GM13976 (cell line): ENCODE results near the gene SCYL2.

Source experiments
- DNase-seq: peaks from one replicate; pipeline ENCODE4 v3.0.0; 2012; ENCODE audit warnings: low spot score
- in situ Hi-C: fragments of 300-500 bp; cut with MboI; formaldehyde crosslinking; loops from one replicate; pipeline ENCODE4 v1.12.0; 2022; ENCODE audit warnings: low sequenced_read_pairs, mixed read lengths, inconsistent platforms; ENCODE audit not compliant: unreplicated experiment
- TF ChIP-seq, protein P1 (sequence below): IDR thresholded peaks from 2 replicates; pipeline ENCODE4 v1.5.1; 2012; ENCODE audit warnings: borderline replicate concordance, mild to moderate bottlenecking; ENCODE audit not compliant: insufficient read depth; ENCODE audit errors: extremely low read depth, missing control alignments, control extremely low read depth

SCYL2 gene

DNA sequence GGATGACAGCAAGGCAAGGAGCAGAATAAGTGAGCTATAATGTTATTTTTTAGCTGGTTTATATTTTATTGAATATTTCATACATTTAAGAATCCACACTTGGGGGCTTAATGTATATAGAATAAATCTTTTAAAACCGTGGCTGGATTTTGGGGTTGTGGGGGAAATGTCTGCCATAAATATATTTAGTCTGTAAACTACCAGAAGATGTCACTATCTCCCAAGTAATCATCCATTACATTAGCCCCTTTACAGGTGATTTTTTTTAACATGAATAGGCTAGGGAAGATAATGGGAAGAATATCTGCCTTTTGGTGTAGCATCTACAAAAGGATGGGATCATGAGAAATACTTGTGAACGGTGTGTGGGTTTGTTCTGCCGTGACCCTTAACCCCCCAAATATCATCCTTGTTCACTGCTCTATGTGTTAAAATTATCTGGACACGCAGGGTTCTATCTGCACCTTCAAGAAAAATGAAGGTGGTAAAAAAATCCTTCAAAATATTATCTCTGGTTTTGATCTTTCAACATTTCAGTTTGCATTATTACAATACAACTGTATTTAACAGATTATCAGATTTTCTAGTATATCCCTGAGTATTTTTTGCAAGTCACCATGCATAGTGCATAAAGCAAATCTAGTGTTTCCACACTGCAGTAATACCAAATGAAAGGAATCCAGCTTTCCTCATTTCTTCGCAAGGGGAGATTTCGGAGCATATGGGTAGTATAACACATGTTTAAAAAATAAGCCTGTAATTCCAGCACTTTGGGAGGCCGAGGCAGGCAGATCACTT, 81.9 kb downstream of the SCYL2 start:
- TF ChIP-seq, protein P1, sequence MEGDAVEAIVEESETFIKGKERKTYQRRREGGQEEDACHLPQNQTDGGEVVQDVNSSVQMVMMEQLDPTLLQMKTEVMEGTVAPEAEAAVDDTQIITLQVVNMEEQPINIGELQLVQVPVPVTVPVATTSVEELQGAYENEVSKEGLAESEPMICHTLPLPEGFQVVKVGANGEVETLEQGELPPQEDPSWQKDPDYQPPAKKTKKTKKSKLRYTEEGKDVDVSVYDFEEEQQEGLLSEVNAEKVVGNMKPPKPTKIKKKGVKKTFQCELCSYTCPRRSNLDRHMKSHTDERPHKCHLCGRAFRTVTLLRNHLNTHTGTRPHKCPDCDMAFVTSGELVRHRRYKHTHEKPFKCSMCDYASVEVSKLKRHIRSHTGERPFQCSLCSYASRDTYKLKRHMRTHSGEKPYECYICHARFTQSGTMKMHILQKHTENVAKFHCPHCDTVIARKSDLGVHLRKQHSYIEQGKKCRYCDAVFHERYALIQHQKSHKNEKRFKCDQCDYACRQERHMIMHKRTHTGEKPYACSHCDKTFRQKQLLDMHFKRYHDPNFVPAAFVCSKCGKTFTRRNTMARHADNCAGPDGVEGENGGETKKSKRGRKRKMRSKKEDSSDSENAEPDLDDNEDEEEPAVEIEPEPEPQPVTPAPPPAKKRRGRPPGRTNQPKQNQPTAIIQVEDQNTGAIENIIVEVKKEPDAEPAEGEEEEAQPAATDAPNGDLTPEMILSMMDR, result no peak
- peak; percentile 29 for DNase-seq
- in situ Hi-C loops, result no loop called here

DNA sequence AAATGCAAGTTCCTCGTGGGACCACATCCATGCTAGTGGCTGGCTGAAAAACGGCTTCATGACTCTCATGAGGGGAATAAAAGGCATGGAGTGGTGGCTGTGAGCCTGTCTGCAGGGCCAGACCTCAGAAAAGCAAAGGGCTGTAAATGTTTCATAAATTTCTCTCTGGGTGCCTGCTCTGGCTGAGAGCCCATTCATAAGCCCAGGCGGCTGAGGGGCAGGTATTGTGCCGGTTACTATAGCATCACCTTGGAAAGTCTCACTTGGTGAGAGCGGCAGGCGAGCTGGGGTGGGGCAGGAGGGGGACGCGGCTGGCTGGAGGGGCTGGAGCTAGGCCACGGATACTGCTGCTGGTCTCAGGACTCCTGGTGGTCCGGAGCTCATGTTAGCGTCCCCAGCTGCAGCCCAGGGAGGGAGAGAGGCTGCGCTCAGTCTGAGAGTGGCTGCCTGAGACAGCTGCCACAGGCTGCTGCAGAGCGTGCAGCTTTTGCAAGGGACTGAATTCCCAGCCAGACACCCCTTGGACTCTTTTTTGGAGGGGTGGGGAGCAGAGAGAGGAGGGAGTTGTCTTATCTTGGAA, 89.8 kb downstream of the SCYL2 start, which contains the start of gene SLC17A8:
Gene SLC17A8, plus strand, starts transcription at position 431 of the 580 bp plus-strand sequence. CDS start 318 bp downstream, outside the sequence.
- in situ Hi-C loops, result no loop called here
- DNase-seq, result no peak
- TF ChIP-seq, protein P1, result no peak

DNA sequence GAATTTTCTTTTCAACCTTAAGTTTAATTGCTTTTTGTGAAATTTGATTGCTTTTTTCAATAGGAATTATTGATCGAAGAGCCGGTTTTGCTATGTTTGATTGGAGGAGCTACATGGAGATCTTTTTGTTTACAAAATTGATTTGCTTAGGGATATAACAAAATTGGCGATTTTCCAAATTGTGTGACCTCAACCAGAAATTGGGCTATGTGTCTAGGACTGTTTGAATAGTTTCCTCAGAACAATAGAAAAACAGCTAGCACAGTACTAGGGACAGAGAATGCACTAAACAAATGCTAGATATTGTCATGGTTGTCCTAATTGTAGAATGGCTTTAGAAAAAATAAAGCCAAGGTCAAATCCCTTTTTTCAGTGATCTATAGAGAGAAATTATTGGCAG, 92.3 kb downstream of the SCYL2 start:
- in situ Hi-C loops, result no loop called here

DNA sequence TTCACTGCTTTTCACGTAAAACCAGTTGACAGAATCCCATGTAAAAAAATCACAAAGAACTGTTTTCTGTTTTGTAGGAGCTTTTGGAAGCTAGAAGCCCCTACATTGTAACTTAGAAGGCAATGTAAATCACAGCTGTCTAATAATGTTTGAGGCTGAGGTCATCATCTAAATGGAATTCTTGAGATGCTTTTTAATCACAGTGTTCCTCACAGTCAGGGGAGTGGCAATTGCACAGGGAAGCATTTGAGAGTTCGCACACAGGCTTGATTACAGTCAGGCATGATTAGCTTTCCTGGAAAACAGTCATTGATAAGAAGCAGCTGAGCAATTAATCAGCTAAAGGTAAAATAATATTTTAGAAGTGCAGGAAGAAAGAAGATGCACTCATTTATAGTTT, 92.8 kb downstream of the SCYL2 start:
- TF ChIP-seq, protein P1, result no peak
- in situ Hi-C loops, result no loop called here
- DNase-seq, result no peak

More for the DNA sequence above, 92.3 kb downstream of the SCYL2 start:
- TF ChIP-seq, protein P1, result no peak
- DNase-seq, result no peak

DNA sequence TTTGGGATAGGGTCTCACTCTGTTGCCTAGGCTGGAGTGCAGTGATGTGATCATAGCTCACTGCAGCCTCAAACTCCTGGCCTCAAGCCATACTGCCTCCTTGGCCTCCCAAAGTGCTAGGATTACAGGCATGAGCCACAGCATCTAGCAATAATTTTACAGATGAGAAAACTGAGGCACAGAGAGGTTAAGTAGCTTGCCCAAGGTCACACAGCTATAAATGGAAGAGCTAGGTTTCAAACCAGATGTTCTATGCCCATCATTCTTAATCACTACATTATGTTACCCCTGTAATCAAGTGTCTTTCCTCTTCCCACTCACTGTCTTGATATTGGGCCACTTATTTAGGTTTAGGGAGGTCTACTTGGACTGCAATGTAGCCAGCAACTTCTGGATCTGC, 93.5 kb downstream of the SCYL2 start:
- no peak for DNase-seq
- TF ChIP-seq, protein P1, result no peak
- in situ Hi-C loops, result no loop called here

DNA sequence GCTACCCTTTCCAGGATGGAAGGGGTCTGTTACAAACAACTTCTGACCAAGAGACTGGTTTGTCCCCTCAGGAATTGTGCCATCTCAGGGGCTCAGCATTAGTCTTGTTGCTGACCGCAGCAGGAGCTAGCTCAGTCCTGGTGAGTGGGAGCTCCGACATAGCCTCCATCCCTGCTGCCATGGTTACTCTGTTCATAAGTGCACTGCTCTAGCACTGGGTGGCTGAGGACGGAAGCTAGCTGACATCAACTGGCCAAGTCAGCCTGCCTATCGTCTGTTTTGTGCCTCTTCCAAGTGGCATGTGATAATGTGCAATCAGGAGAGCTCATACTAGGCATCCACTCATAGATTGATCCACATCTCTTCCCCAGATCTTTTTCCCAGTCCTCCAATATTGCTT, 97.3 kb downstream of the SCYL2 start:
- TF ChIP-seq, protein P1, result no peak
- in situ Hi-C loops, result no loop called here
- no peak for DNase-seq
